GM12873 (cell line): ENCODE measurements around the gene LAPTM4A.

Source experiments
- TF ChIP-seq, protein P1 (sequence below): IDR thresholded peaks from 2 replicates; pipeline ENCODE4 v1.5.1; 2012; ENCODE audit warnings: low read depth, mild to moderate bottlenecking, moderate library complexity, low read length, control low read depth; ENCODE audit not compliant: insufficient read depth; ENCODE audit errors: missing control alignments

LAPTM4A gene

GRCh38 chr2:20080839-20081415, 29.5 kb upstream of the LAPTM4A start:
- TF ChIP-seq, protein P1, sequence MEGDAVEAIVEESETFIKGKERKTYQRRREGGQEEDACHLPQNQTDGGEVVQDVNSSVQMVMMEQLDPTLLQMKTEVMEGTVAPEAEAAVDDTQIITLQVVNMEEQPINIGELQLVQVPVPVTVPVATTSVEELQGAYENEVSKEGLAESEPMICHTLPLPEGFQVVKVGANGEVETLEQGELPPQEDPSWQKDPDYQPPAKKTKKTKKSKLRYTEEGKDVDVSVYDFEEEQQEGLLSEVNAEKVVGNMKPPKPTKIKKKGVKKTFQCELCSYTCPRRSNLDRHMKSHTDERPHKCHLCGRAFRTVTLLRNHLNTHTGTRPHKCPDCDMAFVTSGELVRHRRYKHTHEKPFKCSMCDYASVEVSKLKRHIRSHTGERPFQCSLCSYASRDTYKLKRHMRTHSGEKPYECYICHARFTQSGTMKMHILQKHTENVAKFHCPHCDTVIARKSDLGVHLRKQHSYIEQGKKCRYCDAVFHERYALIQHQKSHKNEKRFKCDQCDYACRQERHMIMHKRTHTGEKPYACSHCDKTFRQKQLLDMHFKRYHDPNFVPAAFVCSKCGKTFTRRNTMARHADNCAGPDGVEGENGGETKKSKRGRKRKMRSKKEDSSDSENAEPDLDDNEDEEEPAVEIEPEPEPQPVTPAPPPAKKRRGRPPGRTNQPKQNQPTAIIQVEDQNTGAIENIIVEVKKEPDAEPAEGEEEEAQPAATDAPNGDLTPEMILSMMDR: no peak

GRCh38 chr2:20080428-20080827, 29.0 kb upstream of the LAPTM4A start:
- TF ChIP-seq, protein P1: no peak

DNA sequence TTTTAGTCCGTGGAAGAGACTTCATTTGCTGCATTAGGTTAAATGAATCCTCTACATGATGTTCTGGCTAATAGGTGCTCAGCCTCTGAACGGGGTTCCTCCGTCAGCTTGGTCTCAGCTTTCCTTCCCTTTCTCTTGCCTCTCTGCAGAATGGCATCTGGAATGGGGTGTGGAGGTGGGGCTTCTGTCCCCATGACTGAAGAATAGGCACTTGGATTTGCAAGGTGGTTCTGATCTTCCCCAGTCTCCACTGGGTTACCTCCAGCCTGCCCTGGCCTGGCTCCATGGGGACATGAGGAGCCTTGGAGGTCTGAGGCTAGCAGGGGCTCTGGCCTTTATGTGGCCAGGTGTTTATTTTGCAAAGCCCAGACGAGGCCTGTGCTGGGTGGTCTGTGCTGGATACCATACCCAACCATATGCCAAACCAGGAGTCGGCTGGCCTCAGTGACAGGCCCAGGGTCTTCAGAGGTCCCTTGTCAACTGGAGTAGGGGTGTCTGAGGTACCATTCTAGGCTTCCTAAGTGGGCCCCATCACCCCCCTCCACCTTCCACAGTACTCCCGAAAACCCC, 28.2 kb upstream of the LAPTM4A start:
- TF ChIP-seq, protein P1: no peak

GRCh38 chr2:20077411-20077940, 26.0 kb upstream of the LAPTM4A start:
- TF ChIP-seq, protein P1: no peak

- TF ChIP-seq, protein P1: no peak
Observed at GRCh38 chr2:20076757-20077156, 25.3 kb upstream of the LAPTM4A start.

DNA sequence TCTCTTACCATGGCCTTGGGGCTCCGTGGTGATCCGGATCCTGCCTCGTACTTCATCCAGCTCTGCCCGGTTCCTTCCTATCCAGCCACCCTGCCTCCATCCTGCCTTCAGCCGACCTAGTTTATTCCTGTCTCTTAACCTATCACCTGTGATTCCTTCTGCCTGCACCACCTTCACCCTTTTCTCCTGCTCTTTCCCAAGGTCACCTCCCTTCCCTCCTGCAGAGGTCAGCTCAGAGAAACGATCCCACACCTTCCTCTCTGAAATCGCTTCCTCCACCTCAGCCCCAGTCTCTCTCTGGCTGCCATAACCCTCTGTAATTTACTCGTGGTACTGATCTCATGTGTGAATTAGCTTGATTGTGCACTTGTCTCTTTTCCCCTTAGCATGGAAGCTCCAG, 23.5 kb upstream of the LAPTM4A start:
- TF ChIP-seq, protein P1: no peak

GRCh38 chr2:20073460-20073859, 22.0 kb upstream of the LAPTM4A start:
- TF ChIP-seq, protein P1: no peak
